Progenitor cell of endocrine pancreas (in vitro differentiated cells): ENCODE measurements around the gene GNAZ. TPM values are rescaled to one million over a fixed set of nuclear protein-coding genes. Genes with fewer than 3 reads are reported as not detected.

Source experiments
- DNase-seq: peaks from one replicate; pipeline ENCODE4 v3.0.0; 2021; ENCODE audit warnings: low spot score; ENCODE audit not compliant: unreplicated experiment
- H3K27ac Mint-ChIP-seq: 2 replicates; pipeline ENCODE4 v1.8.0; 2021; ENCODE audit warnings: mild to moderate bottlenecking, moderate library complexity, mixed read lengths
- H3K27me3 Mint-ChIP-seq: 2 replicates; pipeline ENCODE4 v1.8.0; 2021; ENCODE audit warnings: mixed read lengths
- H3K36me3 Mint-ChIP-seq: 2 replicates; pipeline ENCODE4 v1.8.0; 2022; ENCODE audit warnings: mixed read lengths; ENCODE audit not compliant: insufficient read depth
- H3K4me1 Mint-ChIP-seq: 2 replicates; pipeline ENCODE4 v1.8.0; 2021; ENCODE audit warnings: low read depth, mixed read lengths
- H3K4me3 Mint-ChIP-seq: 2 replicates; pipeline ENCODE4 v1.8.0; 2021; ENCODE audit warnings: low read depth, mild to moderate bottlenecking, moderate library complexity, mixed read lengths
- H3K9me3 Mint-ChIP-seq: 2 replicates; pipeline ENCODE4 v1.8.0; 2021; ENCODE audit warnings: low read depth, mixed read lengths
- total RNA-seq: library from RNA; stranded (reverse); gene quantifications from 2 replicates; pipeline ENCODE4 v1.2.1, GENCODE V29; 2021
- TF ChIP-seq, protein P1 (sequence below): fragments of 200-600 bp; sonication (generic); IDR thresholded peaks from one replicate; pipeline ENCODE4 v1.5.0; 2021; ENCODE audit warnings: antibody characterized with exemption, mild to moderate bottlenecking; ENCODE audit not compliant: unreplicated experiment

Gene GNAZ
- total RNA-seq, 1 donor from 2014 or later = 19.2 TPM

DNA sequence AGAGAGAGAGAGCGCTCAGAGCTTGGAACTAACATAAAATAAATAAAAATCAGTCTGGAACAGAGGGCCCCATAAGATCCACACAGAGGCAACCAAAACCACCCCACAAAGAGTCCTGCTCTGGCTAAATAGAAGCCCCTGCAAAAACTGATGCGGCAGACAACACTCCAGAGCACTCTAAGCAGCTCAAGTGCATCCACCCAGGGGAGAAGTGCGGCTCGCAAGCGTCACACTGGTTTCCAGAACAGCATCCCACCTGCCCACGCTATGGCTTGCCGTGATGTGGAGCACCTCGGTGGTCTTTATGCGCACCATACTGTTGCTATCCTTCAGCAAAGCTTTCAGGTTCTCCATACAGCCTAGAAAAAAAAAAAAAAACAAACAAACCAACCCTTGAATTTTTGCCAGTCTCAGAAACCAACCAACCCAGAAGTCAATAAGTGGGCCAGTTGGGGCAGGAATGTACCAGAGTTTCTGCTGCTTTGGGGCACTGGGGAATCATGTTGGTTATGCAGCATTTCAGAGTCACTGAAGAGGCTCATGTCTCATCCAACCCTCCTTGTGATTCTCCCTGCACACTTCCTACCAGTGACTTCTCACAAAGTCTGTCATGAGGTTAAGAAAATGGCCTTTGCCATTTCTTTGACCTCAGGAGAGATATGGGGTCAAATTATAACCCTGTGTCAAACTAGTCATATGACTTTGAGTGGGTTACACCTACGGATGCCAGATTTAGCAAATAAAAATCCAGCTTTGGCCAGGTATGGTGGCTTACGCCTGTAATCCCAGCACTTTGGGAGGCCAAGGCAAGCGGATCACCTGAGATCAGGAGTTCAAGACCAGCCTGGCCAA is 68.5 kb downstream of the GNAZ start:
- no peak overlapping the region for H3K27ac Mint-ChIP-seq
- no peak for DNase-seq
- peaks cover 18% of the 10 kb centered on the region for H3K4me1 Mint-ChIP-seq
- H3K36me3 Mint-ChIP-seq = no peaks in the 10 kb centered on the region
- no peaks in the 10 kb centered on the region for H3K9me3 Mint-ChIP-seq
- TF ChIP-seq, protein P1, sequence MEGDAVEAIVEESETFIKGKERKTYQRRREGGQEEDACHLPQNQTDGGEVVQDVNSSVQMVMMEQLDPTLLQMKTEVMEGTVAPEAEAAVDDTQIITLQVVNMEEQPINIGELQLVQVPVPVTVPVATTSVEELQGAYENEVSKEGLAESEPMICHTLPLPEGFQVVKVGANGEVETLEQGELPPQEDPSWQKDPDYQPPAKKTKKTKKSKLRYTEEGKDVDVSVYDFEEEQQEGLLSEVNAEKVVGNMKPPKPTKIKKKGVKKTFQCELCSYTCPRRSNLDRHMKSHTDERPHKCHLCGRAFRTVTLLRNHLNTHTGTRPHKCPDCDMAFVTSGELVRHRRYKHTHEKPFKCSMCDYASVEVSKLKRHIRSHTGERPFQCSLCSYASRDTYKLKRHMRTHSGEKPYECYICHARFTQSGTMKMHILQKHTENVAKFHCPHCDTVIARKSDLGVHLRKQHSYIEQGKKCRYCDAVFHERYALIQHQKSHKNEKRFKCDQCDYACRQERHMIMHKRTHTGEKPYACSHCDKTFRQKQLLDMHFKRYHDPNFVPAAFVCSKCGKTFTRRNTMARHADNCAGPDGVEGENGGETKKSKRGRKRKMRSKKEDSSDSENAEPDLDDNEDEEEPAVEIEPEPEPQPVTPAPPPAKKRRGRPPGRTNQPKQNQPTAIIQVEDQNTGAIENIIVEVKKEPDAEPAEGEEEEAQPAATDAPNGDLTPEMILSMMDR = no peak
- H3K4me3 Mint-ChIP-seq = no peak overlapping the region
- H3K27me3 Mint-ChIP-seq = no peaks in the 10 kb centered on the region

DNA sequence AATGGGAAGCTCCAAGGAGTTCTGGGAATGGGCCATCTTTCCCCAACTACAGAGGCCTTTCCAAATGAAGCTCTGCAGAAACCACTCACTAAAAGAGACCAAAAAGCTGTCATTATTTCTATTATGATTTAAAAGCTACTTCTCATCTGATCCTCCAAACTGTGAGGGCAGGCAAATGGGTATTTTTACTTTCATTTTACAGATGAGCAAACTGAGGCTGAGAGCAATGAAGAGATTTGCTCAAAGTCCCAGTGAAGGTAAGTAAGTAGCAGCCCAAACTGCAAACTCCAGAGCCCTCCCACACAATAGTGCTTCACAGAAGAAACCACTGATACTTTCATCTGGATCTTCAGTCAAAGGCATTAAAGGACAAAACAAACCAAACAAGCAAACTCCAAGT is 70.1 kb downstream of the GNAZ start:
- Mint-ChIP-seq H3K27me3 (no peaks in the 10 kb centered on the region), H3K27ac (no peak overlapping the region), H3K36me3 (no peaks in the 10 kb centered on the region), H3K9me3 (no peaks in the 10 kb centered on the region), H3K4me1 (peaks cover 23% of the 10 kb centered on the region), H3K4me3 (no peak overlapping the region)
- no peak for DNase-seq
- TF ChIP-seq, protein P1 = no peak

DNA sequence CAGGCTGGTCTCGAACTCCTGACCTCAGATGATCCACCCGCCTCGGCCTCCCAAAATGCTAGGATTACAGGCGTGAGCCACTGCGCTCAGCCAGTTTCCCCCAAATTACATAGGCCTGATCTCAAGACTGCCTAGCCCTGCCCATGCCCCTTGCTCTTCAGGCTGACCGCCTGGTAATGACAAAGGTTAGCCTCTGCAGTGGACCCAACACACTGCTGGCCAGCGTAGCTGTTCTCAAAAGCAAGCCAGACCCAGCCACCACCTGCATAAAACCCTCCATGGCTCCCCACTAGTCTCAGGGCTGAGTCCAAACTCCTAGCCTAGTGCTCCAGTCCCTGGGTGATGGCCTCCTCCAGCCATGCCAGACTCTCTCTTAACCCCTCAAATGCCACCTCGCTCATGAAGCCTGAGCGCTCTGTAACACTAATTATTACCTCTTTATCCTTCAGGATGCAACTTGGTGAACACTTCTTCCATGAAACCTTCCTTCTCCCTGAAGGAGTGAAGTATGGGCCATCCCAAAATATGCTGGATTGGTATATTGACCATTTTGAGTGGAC is 72.3 kb downstream of the GNAZ start:
- Mint-ChIP-seq H3K36me3 (no peaks in the 10 kb centered on the region), H3K4me1 (peaks cover 28% of the 10 kb centered on the region), H3K4me3 (peak overlapping the region; percentile 58), H3K9me3 (no peaks in the 10 kb centered on the region), H3K27me3 (no peaks in the 10 kb centered on the region), H3K27ac (peak overlapping the region; percentile 93)
- TF ChIP-seq, protein P1 = no peak
- DNase-seq = no peak

DNA sequence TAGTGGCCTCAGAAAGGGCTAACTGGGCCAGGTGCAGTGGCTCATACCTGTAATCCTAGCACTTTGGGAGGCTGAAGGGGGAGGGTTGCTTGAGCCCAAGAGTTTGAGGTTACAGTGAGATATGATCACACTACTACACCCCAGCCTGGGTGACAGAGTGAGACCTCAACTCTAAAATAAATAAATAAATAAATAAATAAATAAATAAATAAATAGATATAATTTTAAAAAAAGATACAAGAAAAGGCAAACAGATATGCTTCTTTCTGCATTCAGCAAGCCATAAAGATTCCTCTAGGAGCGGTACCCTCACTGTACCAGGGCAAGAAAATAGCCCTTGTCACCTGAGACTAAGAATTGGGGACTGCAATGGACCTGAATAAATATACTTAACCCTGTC is 72.8 kb downstream of the GNAZ start:
- DNase-seq = no peak
- Mint-ChIP-seq H3K27ac (peak overlapping the region; percentile 93), H3K4me1 (peaks cover 28% of the 10 kb centered on the region), H3K36me3 (no peaks in the 10 kb centered on the region), H3K27me3 (no peaks in the 10 kb centered on the region), H3K9me3 (no peaks in the 10 kb centered on the region), H3K4me3 (no peak overlapping the region)
- TF ChIP-seq, protein P1 = no peak

DNA sequence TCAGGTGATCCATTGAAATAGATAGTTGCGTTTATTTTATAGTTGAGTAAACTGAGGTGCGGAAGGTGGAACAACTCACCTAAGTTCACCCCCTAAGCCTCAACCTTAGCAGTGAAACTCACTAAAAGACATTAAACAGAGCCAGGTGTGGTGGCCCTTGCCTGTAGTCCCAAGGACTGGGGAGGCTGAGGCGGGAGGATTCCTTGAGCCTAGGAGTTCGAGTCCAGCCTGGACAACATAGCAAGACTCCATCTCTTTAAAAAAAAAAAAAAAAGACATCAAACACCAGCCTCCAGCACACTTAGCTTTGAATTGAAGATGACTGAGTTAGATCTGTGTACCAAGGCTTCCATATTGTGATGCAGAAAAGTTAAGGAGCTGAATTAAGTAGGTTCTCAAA is 74.1 kb downstream of the GNAZ start:
- Mint-ChIP-seq H3K4me3 (no peak overlapping the region), H3K27ac (peak overlapping the region; percentile 84), H3K9me3 (no peaks in the 10 kb centered on the region), H3K4me1 (peaks cover 28% of the 10 kb centered on the region), H3K36me3 (no peaks in the 10 kb centered on the region), H3K27me3 (no peaks in the 10 kb centered on the region)
- DNase-seq = no peak
- TF ChIP-seq, protein P1 = no peak
